ENCODE measurements around the gene ASAP2.
"Not testable (repeated sequence)": the region's sequence is repeated elsewhere in the genome, so short reads cannot be mapped to it uniquely, and the experiment has no call there.

Gene ASAP2

DNA sequence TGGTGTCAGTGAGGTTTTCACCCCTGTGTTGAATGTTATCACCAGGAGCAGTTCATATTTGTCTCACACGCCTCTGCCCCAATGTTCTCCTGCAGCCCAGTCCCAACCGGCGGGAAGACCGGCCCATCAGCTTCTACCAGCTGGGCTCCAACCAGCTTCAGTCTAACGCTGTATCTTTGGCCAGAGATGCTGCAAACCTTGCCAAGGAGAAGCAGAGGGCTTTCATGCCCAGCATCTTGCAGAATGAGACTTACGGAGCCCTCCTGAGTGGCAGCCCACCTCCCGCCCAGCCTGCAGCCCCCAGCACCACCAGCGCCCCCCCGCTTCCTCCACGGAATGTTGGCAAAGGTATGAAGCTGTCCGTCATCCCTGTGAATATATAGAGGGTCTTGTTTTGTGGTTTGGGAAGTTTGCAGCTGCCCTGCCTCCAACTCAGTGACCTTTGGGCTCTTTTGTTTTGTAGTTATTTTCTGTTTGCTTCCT, 181.6 kb downstream of the ASAP2 start:
- DNase-seq: no peak

DNA sequence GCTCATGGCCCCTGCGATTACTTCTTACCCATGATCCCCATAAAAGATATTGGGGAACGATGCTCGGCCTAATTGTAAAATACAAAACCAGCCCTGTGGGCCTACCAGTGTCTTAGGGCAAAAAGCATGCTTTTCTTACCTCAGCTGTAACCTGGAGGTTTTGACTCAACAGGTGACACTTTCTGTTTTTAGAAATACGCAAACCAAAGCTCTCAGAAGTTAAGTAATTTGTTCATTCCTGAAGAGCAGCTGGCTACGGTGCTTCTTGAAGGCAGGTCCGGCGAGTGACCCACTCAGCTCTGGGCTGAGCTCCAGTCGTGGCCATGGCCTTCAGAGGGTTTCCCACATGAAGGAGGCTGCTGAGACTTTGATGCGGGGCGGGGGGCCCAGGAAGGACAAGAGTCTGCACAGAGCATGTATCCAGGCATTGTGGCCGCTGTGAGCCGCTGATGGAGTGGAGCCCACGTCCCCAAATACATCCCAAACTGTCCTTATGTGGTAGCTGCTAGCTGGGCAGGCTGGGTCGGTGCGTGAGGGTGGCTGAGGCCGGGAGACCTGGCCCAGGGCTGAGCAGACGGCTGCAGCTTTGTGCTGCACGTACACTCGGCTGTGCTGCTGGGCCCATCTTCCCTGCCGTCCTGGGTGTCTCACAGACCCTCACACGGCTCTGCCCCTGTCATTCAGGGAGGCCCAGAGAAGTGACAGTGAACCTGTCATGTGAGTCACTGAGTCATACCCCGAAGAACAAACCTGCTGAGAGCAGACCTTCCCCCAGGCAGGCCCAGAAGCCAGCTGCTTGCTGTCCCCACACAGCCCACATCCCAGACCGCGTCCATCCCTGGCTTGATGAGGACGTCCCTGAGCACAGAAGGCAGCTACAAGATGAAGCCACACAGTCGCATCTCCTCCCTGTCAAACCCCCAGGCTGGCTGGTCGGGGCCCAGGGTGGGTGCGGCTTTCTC, 182.6 kb downstream of the ASAP2 start:
- DNase-seq: no peak

DNA sequence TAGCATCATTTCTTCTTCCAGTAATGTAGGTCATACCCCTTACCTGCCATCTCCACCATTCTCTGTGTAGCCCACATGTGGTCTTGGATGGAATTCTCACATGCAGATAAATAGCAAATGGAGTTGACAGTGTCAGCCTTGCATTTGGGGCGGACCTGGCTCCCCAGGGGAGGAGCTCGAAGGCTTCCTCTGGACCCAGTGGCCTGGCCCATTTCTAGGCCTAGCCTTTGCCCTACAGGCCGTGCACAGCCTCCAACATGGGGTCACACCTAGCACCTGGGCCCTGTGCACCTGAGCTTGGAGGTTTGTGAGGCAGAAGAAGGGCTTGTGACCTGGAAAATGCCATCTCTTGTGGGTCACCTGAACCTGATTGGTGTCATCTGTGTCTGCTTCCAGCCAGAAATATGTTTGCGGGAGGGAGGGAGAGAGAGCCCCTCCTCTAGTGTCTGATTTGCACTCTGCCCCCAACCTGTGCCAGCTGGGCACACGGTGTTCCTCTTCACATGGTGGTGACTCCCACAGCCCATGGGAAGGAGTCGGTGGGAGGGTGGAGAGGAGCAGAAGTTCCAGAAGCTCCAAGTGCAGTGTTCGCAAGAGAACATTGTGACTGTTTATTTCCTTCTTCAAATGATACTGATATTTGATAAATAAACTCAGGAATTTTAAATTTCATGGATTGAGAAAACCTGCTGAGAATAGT, 183.7 kb downstream of the ASAP2 start:
- DNase-seq: no peak

DNA sequence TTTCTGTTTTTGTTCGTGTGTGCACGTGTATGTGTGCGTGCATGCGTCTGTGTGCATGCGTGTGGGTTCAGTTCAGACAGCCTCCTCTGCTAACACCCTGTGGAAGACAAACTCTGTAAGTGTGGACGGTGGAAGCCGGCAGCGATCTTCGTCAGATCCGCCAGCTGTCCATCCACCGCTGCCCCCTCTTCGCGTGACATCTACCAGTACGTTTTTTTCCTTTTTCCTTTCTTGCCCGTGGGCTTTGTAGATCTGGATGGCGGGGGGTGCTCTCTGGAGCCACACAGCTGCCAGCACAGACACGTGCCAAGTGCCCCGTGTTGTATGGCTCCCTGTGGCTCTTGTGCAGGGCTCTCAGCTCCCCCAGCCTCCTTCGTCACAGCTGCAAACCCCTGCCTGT, 184.4 kb downstream of the ASAP2 start:
- no peak for DNase-seq

DNA sequence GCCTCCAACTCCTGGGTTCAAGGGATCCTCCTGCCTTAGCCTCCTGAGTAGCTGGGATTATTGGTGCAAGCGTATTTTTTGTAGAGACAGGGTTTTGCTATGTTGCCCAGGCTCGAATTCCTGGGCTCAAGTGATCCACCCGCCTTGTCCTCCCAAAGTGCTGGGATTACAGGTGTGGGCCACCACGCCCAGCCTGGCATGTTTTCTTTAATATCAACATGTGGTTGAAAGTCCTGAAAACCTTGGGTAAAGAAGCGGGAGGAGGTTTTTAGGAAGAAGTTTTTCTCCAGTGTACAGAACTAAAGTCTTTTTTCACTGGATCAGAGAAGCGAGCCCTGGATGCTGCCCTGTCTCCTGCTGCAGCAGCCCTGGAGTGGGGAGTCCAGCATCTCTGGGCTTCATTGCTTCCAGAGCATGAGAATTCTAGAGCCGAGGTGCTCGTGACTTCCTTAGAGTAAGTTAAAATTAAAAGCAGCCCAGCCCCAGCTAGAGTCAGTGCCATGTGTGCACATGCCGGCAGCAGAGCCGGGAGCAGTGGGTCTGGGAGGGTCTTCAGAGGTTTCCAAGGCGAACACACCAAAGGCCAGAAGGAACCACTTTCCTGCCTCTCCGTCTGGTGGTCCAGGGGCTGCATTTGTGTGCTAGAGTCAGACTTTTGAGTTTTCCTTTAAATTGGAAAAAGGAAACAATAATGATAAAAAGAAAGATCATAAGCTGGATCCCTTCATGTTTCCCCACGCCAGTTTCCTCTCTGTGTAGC, 185.5 kb downstream of the ASAP2 start:
- DNase-seq: no peak

DNA sequence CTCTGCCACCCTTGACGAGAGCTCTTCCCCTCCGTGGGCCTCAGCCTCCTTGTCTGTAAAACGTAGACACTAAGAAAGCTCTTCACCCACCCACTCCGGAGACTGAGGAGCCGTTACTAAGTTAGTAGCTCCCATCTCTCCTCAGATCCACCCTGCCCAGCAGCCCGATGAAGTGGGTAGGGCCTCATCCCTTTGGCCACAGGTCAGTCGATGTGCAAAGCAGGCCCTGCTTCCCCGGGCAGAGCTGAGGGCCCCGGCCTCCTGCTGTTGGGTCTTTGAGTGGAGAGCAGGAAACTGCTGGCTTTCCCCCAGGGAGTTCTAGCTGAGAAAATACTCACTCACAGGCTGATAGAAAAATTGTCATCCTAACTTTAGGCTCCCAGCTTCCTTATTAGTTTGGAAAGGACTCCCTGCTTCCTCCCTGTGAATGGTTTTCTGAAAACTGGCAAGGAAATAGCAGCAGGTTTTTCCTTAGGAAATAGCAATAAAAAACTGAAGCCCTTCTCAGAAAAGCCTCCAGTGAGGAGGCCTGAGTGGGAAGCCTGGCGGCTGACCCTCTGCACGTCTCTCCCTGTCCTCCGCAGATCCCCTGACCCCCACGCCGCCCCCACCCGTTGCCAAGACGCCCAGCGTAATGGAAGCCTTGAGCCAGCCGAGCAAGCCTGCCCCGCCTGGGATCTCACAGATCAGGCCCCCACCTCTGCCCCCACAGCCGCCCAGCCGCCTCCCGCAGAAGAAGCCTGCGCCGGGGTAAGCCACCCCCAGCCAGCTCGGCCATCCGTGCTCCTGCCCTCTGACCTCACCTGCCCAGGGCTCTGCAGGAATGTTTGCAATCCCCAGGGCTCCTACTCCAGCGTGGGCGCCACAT, 186.5 kb downstream of the ASAP2 start:
- peak; percentile 82 for DNase-seq

DNA sequence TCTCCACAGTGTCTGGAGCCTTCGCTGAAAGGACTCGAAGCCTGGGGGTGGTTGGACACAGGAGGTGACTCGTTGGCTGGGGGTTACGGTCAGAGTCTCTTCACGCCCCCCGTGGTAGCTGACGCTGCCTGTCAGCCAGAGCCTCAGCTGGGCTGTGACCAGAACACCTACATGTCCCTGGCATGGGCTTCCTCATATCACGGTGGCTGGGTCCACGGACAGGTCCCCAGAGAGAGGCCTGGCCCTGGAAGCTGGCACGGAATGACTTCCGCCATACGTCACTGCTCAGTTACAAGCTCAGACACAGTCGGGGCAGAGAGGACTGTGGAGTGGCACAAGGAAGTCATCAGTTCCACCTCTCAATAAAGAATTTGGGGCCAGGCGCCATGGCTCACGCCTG, 188.2 kb downstream of the ASAP2 start:
- no peak for DNase-seq

DNA sequence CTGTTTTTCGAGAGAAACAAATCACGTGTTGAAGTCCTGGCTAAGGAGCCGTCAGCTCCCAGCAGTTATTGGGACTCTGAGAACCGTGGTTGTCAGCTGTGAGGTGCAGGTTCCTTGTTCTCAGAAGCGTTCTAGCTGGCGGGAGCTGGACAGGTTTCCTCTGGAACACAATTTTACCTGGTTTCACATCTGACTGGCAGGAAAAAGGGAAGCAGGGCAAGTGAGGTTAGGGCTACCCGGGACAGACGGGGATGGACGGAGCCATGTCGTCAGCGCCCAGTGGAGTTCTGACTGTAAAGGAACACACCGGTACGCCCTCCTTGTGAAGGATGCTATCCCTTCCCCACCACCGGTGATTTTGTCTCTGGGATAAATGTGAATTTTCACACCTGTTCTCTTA, 190.6 kb downstream of the ASAP2 start:
- no peak for DNase-seq

DNA sequence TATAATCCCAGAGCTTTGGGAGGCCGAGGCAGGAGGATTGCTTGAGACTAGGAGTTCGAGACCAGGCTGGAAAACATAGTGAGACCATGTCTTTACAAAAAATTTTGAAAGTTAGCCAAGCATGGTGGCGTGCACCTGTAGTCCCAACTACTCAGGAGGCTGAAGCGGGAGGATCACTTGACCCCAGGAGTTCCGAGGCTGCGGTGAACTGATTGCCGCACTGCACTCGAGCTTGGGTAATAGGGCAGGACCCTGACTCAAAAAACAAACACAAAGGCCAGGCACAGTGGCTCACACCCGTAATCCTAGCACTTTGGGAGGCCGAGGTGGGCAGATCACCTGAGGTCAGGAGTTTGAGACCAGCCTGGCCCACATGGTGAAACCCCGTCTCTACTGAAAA, 191.6 kb downstream of the ASAP2 start:
- DNase-seq: not testable (repeated sequence)

DNA sequence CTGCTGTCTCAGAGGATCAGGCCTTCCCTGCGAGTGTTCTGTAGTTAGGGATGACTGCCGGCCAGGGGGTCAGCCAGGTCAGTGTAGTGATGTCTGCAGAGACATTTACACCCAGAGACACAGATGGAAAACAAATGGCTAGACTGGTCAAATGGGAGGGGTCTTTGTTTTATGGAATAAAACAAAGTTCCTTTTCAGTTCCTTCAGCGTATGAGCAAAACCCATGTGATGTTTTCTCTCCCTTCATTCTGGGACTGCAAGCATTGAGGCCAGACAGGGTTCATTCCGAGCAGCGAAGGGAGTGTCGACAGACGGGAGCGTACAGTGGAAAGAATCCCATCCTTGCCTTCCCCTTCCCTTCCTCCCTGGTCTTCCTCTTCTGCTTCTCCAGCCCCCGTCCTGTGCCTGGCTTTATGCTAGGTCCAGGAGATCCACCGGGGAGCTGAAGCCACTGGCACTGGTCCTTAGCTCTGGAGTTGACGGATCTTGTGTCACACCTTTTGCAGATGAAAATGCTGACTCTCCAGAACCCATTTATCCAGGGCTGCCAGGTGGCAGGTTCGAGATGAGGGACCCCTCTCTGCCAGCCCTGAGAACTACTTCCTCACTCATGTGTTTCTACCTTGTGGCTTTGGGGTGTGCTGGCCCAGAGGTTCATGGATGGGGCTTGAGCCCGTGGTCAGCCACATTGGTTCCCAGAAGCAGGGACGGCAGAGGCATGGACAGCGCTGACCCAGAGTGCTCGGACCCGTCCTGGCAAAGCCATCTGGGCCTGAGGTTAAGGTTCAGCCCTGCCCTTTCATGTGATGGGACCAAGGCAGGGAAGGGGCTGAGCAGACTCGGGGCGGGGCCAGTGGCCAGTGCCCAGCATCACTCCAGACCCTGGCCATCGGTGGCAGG, 192.5 kb downstream of the ASAP2 start:
- DNase-seq: no peak

DNA sequence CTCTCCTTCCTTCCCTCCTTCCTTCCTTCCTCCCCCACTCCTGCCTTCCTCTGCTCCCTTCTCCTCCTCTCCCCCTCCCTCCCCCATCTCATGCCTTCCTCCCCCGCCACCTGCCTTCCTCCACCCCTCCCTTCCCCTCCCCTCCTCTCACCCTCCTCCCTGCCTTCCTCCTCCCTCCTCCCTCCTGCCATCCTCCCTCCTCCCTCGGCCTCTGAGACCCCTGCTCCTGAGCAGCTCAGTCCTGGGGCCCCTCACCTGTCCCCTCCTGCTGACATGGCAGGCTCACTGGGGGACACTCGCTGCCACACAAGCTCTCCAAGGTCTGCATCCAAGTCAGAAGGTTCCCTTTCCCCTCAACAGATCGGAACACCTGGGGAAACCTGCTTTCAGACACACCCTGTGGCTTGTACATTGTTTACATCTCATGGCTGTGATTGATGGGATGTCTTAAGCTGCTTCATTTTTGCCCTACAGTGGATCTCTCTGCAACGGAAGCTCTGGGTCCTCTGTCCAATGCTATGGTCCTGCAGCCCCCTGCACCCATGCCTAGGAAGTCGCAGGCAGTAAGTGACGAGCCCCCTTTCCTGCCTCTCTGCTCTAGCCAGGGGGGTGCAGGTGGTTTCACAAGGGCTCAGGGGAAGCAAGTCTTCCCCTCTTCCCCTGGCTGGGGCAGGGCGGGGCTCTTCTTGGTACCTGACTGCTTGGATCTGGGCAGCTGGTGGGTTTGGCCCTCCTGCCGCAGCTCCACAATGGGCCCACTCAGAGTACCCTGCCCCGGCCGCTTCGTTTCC, 193.9 kb downstream of the ASAP2 start:
- DNase-seq: no peak

DNA sequence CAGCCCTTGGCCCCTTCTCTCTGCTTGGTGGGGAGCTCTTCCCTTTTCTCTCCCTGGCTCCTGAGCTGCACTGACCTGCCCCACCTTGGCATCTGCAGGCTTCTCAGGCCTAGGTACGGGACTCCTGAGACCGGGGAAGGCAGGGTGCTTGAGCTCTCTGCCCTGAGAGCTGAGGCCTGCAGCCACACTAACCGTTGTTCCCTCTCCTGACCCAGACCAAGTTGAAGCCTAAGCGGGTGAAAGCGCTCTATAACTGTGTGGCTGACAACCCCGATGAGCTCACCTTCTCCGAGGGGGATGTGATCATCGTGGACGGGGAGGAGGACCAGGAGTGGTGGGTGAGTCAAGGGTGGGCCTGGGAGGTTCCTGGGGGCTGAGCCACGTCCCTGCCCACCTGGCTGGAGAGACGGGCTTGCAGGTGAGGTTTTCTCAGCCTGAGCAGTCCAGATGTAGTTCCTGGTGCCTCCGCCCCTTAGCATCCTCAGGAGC, 194.5 kb downstream of the ASAP2 start:
- no peak for DNase-seq

DNA sequence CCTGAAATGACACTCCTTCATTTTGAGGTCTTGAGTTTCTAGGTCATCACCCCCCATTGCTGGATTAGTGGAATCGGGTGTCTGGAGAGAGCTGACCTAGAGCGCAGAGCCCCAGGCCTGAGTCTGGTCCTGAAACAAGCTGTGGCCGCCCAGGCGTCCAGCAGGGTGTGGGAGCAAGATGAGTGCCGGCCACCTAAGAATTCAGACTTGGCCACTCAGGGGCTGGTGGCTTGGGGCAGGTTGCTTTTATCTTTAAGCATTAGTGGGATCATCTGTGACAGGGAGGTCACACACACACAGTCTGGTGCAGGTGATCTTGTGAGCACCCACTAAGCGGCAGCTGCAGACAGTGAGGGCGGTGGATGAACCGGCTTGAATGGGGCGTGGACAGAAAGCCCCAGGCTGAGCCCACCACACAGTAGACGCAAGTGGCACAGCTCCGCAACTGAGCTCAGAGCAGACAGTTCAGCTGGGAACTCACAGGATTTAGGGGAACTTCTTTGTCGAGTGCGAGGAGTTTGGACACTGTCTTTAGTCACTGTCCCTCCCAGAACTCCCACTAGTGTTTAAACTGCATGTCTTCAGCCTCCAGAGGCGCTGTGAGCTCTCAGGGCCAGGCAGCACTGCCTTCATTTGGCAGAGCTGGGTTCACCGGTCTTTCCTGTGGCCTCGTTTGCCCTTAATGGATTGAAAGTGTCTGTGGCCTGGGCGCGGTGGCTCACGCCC, 195.2 kb downstream of the ASAP2 start:
- DNase-seq: no peak

DNA sequence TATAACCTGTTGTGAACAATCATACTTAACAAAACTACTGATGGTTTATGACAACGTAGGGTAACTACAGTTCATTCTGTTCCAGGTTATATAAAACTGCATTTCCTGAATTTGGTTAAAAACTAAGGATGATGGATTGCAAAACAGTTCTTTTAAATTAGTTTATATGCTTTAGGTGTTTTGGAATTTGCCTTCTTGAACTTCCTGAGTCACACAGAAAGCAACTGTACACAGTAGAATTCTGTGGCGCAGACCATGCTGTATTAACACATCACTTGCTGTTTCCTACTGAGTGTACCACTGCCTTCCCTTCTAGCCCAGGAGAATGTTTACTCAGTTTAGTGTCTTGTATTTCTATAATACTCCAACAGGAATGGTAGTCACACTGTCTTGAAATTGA, 197.3 kb downstream of the ASAP2 start:
- DNase-seq: no peak

DNA sequence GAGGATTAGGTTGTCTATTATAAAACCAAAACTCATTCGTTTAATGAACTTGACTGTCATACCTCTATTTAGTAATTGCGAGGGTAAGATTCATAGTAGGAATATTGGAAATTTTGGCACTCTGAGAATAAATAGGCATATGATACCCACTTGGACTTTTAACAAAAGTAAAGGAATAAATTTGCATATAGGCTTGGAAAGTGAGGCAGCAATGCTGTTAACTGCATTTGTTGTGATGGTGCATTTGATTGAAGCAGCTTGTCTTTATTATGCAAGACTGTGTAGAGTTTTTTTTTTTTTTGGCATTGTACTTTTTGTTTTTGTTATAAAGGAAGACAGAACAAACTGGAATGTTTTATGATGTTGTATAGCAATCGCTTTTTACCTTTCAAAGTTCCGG, 197.8 kb downstream of the ASAP2 start:
- no peak for DNase-seq

DNA sequence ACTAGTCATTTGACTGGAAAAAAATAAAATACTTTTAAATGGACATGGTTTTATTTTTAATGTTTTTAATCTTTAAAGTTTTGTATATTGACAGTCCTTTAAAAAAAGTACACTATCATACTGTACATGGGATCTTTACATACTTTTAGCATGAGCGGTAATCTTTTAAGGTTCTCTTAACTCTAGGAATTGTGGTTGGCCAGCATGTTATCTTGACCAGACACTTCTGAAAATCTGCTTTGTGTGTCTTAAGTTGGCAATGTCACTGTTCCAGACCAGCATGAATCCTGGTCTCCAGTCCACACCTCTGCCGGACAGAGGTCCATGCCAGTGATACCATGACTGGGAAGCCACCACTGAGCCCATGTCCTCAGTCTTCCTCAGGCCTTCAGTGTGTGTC, 199.0 kb downstream of the ASAP2 start:
- DNase-seq: peak; percentile 53

DNA sequence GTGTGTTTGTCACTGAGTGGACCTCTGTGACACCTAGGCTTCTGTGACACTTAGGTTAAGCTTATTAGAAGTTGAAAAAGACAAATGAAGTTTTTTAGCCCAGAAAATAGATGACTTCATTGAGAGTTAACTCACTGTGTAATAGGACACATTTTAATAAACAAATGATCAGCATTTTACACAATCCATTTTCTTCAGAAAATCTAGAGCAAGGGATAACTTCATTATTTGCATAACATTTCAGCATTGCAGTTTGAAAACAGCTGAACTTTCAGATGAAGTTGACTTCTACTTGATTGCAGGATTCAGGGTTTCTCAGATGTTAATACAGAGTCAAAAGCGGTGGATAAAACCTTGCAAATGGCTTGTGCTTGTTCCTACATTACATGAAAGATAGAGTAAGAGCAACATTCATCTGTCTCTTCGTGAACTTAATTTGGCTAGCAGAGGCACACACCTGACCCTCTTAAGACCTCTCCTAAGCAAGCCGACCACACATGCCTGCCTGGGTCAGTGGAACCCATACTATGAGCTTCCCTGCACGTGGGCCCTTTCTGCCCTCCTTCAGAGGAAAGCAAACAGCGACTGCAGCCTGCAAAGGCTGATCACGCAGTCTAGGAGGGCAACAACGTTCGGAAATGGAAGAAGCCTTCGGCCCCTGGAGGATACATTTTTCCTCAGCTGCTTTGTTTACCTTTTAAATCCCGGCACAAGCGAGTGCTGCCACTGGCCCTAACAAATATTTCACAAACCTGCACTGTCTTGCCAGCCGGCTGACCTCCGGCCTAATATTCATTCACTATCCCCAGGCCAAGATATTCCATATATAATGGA, 200.1 kb downstream of the ASAP2 start:
- DNase-seq: no peak

DNA sequence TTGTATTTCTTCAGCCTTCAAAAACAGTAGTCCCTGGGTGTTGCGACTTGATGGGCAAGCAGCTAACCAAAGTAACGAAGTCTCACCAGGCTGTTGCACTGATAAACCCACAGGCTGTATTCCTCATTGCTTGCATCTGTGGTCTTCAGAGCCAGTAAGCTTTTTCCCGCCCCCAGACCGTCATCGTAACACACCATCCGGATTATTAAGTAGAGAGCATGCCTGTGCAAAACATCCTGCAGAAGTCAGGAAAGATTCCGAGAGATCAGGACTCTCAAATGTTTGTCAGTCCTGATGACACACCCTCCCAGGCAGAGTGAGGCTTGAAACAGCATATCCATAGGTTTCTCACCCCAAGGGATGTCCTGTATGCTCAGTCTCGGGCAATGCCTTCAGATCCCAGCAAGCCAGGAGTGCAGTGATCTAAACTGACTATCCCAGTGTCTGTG, 200.8 kb downstream of the ASAP2 start:
- DNase-seq: no peak

Measured in fibroblast of skin of back (primary cell).